PC-3 (cell line): ENCODE results near the gene ELAPOR1.

Experiments used
- EZH2 ChIP-seq: fragments of 300-600 bp; sonication (generic); IDR thresholded peaks from one replicate; pipeline ENCODE4 v1.6.1; 2017; ENCODE audit warnings: antibody characterized with exemption, mild to moderate bottlenecking, low read length; ENCODE audit not compliant: unreplicated experiment
- EZH2phosphoT487 ChIP-seq: fragments of 300-600 bp; sonication (generic); IDR thresholded peaks from 2 replicates; pipeline ENCODE4 v1.6.1; 2018; ENCODE audit warnings: mild to moderate bottlenecking, antibody characterized with exemption, low read length, borderline replicate concordance
- TF ChIP-seq, protein P1 (sequence below): fragments of 300-600 bp; sonication (generic); conservative IDR thresholded peaks from 2 replicates; pipeline ENCODE4 v1.5.1; 2017; ENCODE audit warnings: antibody characterized with exemption, low read depth, mild to moderate bottlenecking, low read length

- TF ChIP-seq, protein P1, sequence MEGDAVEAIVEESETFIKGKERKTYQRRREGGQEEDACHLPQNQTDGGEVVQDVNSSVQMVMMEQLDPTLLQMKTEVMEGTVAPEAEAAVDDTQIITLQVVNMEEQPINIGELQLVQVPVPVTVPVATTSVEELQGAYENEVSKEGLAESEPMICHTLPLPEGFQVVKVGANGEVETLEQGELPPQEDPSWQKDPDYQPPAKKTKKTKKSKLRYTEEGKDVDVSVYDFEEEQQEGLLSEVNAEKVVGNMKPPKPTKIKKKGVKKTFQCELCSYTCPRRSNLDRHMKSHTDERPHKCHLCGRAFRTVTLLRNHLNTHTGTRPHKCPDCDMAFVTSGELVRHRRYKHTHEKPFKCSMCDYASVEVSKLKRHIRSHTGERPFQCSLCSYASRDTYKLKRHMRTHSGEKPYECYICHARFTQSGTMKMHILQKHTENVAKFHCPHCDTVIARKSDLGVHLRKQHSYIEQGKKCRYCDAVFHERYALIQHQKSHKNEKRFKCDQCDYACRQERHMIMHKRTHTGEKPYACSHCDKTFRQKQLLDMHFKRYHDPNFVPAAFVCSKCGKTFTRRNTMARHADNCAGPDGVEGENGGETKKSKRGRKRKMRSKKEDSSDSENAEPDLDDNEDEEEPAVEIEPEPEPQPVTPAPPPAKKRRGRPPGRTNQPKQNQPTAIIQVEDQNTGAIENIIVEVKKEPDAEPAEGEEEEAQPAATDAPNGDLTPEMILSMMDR = peak; percentile 91
- TF ChIP-seq EZH2 (no peak), EZH2phosphoT487 (no peak)
Measured at GRCh38 chr1:109112652-109113285, 1.1 kb upstream of the ELAPOR1 start.
